AG04450 (cell line): ENCODE measurements around the gene BRD9. TPM values are rescaled to one million over a fixed set of nuclear protein-coding genes. Genes with fewer than 3 reads are reported as not detected.
"Not testable (repeated sequence)": the region's sequence is repeated elsewhere in the genome, so short reads cannot be mapped to it uniquely, and the experiment has no call there.

ENCODE experiments used
- CTCF ChIA-PET: fragments of 300-600, 350-600 bp; formaldehyde crosslinking; extraction: SDS; loops from one replicate; lab custom pipeline; 2022; ENCODE audit warnings: antibody characterized with exemption, inconsistent platforms; lab: Charles Lee
- POLR2A ChIA-PET: fragments of 350-600 bp; formaldehyde crosslinking; extraction: SDS; loops from one replicate; lab custom pipeline; 2021; ENCODE audit warnings: antibody characterized with exemption, inconsistent platforms; lab: Yijun Ruan, JAX
- DNase-seq: peaks from one replicate; pipeline ENCODE4 v3.0.0-alpha.2; 2011; ENCODE audit warnings: low read depth, low spot score
- H3K27ac ChIP-seq: one replicate; pipeline ENCODE4 v1.5.1; 2012; ENCODE audit warnings: low read depth, low read length, control low read depth
- H3K27me3 ChIP-seq: one replicate; pipeline ENCODE4 v1.6.0; 2012; ENCODE audit warnings: low read length; ENCODE audit not compliant: control insufficient read depth, insufficient read depth
- H3K4me3 ChIP-seq: 2 replicates; pipeline ENCODE4 v1.5.1; 2011; ENCODE audit warnings: mild to moderate bottlenecking, low read depth, low read length, control low read depth
- H3K9me3 ChIP-seq: 2 replicates; pipeline ENCODE4 v1.5.1; 2012; ENCODE audit warnings: low read length; ENCODE audit not compliant: control insufficient read depth, insufficient read depth
- polyA plus RNA-seq: library from polyadenylated mRNA; depleted of rRNA; stranded (reverse); fragments of >200 nt; gene quantifications from 2 replicates; pipeline ENCODE4 v1.2.3, GENCODE V29; 2011
- TF ChIP-seq, protein P1 (sequence below): IDR thresholded peaks from 2 replicates; pipeline ENCODE4 v1.5.1; 2011; ENCODE audit warnings: low read depth, low read length, control low read depth, inconsistent platforms

The BRD9 gene
- polyA plus RNA-seq, 1 experiment, result 10.6 TPM

DNA sequence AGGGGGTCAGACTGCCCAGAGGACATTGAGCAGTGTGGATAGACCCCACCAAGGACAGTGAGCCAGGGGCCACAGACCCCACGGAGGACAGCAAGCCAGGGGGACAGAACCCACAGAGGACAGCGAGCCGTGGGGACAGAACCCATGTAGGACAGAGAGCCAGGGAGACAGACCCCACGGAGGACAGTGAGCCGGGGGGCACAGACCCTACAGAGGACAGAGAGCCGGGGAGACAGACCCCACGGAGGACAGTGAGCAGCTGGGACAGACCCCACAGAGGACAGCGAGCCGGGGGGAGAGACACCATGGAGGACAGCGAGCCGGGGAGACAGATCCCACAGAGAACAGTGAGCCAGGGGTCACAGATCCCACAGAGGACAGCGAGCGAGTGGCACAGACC is 38.4 kb downstream of the BRD9 start:
- POLR2A ChIA-PET, result no interaction called here

DNA sequence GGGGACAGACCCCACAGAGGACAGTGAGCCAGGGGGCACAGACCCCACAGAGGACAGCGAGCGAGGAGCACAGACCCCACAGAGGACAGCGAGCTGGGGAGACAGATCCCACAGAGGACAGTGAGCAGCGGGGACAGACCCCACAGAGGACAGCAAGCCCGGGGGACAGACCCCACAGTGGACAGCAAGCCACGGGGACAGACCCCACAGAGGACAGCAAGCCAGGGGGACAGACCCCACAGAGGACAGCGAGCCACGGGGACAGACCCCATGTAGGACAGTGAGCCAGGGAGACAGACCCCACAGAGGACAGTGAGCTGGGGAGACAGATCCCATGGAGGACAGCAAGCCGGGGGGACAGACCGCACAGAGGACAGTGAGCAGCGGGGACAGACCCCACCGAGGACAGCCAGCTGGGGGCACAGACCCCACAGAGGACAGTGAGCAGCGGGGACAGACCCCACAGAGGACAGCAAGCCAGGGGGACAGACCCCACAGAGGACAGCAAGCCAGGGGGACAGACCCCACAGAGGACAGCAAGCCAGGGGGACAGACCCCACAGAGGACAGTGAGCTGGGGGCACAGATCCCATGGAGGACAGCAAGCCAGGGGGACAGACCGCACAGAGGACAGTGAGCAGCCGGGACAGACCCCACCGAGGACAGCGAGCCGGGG is 39.0 kb downstream of the BRD9 start:
- DNase-seq, POLR2A ChIA-PET, H3K27ac ChIP-seq, CTCF ChIA-PET, H3K4me3 ChIP-seq, H3K9me3 ChIP-seq: not testable (repeated sequence)
- H3K27me3 ChIP-seq, result peaks cover 14% of the 10 kb centered on the region

More for the DNA sequence above, 38.4 kb downstream of the BRD9 start:
- Histone ChIP-seq H3K4me3 (no peak overlapping the region), H3K27ac (no peak overlapping the region), H3K9me3 (no peaks in the 10 kb centered on the region; the same call in 1 of the 2 replicates), H3K27me3 (peaks cover 14% of the 10 kb centered on the region)
- TF ChIP-seq, protein P1, sequence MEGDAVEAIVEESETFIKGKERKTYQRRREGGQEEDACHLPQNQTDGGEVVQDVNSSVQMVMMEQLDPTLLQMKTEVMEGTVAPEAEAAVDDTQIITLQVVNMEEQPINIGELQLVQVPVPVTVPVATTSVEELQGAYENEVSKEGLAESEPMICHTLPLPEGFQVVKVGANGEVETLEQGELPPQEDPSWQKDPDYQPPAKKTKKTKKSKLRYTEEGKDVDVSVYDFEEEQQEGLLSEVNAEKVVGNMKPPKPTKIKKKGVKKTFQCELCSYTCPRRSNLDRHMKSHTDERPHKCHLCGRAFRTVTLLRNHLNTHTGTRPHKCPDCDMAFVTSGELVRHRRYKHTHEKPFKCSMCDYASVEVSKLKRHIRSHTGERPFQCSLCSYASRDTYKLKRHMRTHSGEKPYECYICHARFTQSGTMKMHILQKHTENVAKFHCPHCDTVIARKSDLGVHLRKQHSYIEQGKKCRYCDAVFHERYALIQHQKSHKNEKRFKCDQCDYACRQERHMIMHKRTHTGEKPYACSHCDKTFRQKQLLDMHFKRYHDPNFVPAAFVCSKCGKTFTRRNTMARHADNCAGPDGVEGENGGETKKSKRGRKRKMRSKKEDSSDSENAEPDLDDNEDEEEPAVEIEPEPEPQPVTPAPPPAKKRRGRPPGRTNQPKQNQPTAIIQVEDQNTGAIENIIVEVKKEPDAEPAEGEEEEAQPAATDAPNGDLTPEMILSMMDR, result no peak
- DNase-seq, result no peak
- CTCF ChIA-PET, result no interaction called here

- H3K27me3 ChIP-seq, result peaks cover 14% of the 10 kb centered on the region
- TF ChIP-seq, protein P1, result no peak
- DNase-seq, result no peak
- no peak overlapping the region for H3K4me3 ChIP-seq
- H3K9me3 ChIP-seq, result no peaks in the 10 kb centered on the region; the same call in 1 of the 2 replicates
- ChIA-PET POLR2A (no interaction called here), CTCF (no interaction called here)
- no peak overlapping the region for H3K27ac ChIP-seq
Measured at GRCh38 chr5:852431-853401, 39.9 kb downstream of the BRD9 start.

- Histone ChIP-seq H3K27ac (no peak overlapping the region), H3K4me3 (no peak overlapping the region), H3K9me3 (no peaks in the 10 kb centered on the region; the same call in 1 of the 2 replicates), H3K27me3 (peaks cover 14% of the 10 kb centered on the region)
- TF ChIP-seq, protein P1, result no peak
- no peak for DNase-seq
- CTCF ChIA-PET, result no interaction called here
- POLR2A ChIA-PET, result no interaction called here
Measured at GRCh38 chr5:852018-852417, 40.6 kb downstream of the BRD9 start.

DNA sequence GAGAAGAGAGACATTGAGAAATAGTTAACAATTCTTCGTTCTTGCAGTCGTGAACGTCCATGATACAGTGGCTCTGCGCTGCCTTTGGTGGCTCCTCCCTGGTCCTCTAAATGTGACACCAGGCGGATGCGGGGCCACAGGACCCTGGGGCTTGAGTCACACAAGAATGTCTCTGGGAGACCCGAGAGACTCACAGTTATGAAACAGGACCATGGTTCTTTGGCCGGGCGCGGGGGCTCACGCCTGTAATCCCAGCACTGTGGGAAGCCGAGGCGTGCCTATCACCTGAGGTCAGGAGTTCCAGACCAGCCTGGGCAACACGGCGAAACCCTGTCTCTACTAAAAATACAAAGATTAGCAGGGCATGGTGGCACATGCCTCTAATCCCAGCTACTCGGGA is 41.0 kb downstream of the BRD9 start:
- no peak overlapping the region for H3K27ac ChIP-seq
- CTCF ChIA-PET, result no interaction called here
- DNase-seq, result no peak
- no peak overlapping the region for H3K4me3 ChIP-seq
- H3K9me3 ChIP-seq, result no peaks in the 10 kb centered on the region; the same call in 1 of the 2 replicates
- peaks cover 14% of the 10 kb centered on the region for H3K27me3 ChIP-seq
- POLR2A ChIA-PET, result no interaction called here
- TF ChIP-seq, protein P1, result no peak
